GM12878 (cell line): ENCODE measurements around the gene ZBTB21. TPM values are rescaled to one million over a fixed set of nuclear protein-coding genes. Genes with fewer than 3 reads are reported as not detected.

Experiments
- ATAC-seq: fragments of 200-7000 bp; cut with Tn5 transposase; 3 replicates; pipeline ENCODE4 v1.9.1; 2020; ENCODE audit warnings: mild to moderate bottlenecking, moderate library complexity
- BruUV-seq: library from RNA; stranded (reverse); fragments of 400-500 nt; replicated peaks from 2 replicates; lab custom pipeline; 2021; lab: Mats Ljungman, UMichigan
- CTCF ChIA-PET: fragments of 300-600 bp; sonication (Branson Sonifier 250); formaldehyde crosslinking; extraction: SDS; loops from one replicate; lab custom pipeline; 2021; ENCODE audit warnings: inconsistent platforms; lab: Yijun Ruan, JAX
- POLR2A ChIA-PET: fragments of 350-600 bp; formaldehyde crosslinking; extraction: SDS; loops from one replicate; lab custom pipeline; 2021; ENCODE audit warnings: inconsistent platforms; lab: Charles Lee
- RAD21 ChIA-PET: fragments of 300-600 bp; sonication (Branson Sonifier 250); formaldehyde crosslinking; loops from one replicate; lab custom pipeline; 2023; ENCODE audit warnings: antibody characterized with exemption; ENCODE audit not compliant: unreplicated experiment; lab: Charles Lee
- SMC1A ChIA-PET: fragments of 300-600 bp; sonication (Branson Sonifier 250); formaldehyde crosslinking; loops from one replicate; lab custom pipeline; 2023; ENCODE audit not compliant: unreplicated experiment, uncharacterized antibody; lab: Charles Lee
- DNase-seq: peaks from one replicate; pipeline ENCODE4 v3.0.0-alpha.2; 2011; ENCODE audit warnings: low read depth, low spot score
- FAIRE-seq: peaks from 3 replicates; lab custom pipeline; 2011; peaks lifted over from hg19 to GRCh38; lab: Jason Lieb, UNC
- H2AFZ ChIP-seq: 2 replicates; pipeline ENCODE4 v1.6.0; 2011; ENCODE audit warnings: low read depth, low read length, control low read depth; ENCODE audit not compliant: control insufficient read depth
- H3K27ac ChIP-seq: 2 replicates; pipeline ENCODE4 v1.5.1; 2011; ENCODE audit warnings: control low read depth; ENCODE audit not compliant: control insufficient read depth, insufficient read depth
- H3K27me3 ChIP-seq, 2 experiments: replicated peaks in 1 of 2; 2 replicates each; pipeline versions ENCODE4 v1.6.0 to v1.6.1; 2011; ENCODE audit warnings: low read length in 1 of 2; ENCODE audit not compliant: control insufficient read depth in 2 of 2, insufficient read depth in 2 of 2
- H3K36me3 ChIP-seq, 2 experiments: 2 replicates each; pipeline ENCODE4 v1.5.1; 2011; ENCODE audit warnings: low read length in 1 of 2; ENCODE audit not compliant: control insufficient read depth in 2 of 2, insufficient read depth in 2 of 2
- H3K4me1 ChIP-seq: 2 replicates; pipeline ENCODE4 v1.6.1; 2011; ENCODE audit warnings: mild to moderate bottlenecking, low read length, moderate library complexity, mixed read lengths; ENCODE audit not compliant: control insufficient read depth, insufficient read depth
- H3K4me2 ChIP-seq: 2 replicates; pipeline ENCODE4 v1.6.0; 2011; ENCODE audit warnings: control low read depth; ENCODE audit not compliant: control insufficient read depth, insufficient read depth
- H3K4me3 ChIP-seq: fragments of 200-600 bp; sonication (generic); 2 replicates; pipeline ENCODE4 v1.5.1; 2016
- H3K79me2 ChIP-seq: 2 replicates; pipeline ENCODE4 v1.6.0; 2011; ENCODE audit warnings: low read length; ENCODE audit not compliant: control insufficient read depth, insufficient read depth
- H3K9ac ChIP-seq: 2 replicates; pipeline ENCODE4 v1.8.0; 2011; ENCODE audit warnings: low read length, control low read depth, mixed read lengths; ENCODE audit not compliant: control insufficient read depth, insufficient read depth
- H3K9me3 ChIP-seq: replicated peaks from 3 replicates; pipeline ENCODE4 v1.5.1; 2011; ENCODE audit warnings: mild to moderate bottlenecking, low read length; ENCODE audit not compliant: control insufficient read depth, insufficient read depth
- H4K20me1 ChIP-seq: 2 replicates; pipeline ENCODE4 v1.6.0; 2011; ENCODE audit not compliant: control insufficient read depth, insufficient read depth
- ASH2L ChIP-seq: fragments of 300-600, 200-600 bp; sonication (generic); IDR thresholded peaks from 2 replicates; pipeline ENCODE4 v1.6.1; 2017; ENCODE audit warnings: low read depth, mild to moderate bottlenecking, borderline replicate concordance
- BMI1 ChIP-seq: fragments of 450-650 bp; IDR thresholded peaks from 2 replicates; pipeline ENCODE4 v1.6.1; 2016; ENCODE audit warnings: mild to moderate bottlenecking, moderate library complexity, borderline replicate concordance
- CBX5 ChIP-seq: sonication (generic); IDR thresholded peaks from 2 replicates; pipeline ENCODE4 v1.6.1; 2016; ENCODE audit warnings: low read depth, moderate library complexity, mild to moderate bottlenecking, inconsistent platforms
- DPF2 ChIP-seq: fragments of 450-650 bp; IDR thresholded peaks from 2 replicates; pipeline ENCODE4 v1.6.1; 2017; ENCODE audit warnings: mild to moderate bottlenecking
- ESRRA ChIP-seq: IDR thresholded peaks from 2 replicates; pipeline ENCODE4 v1.6.1; 2012; ENCODE audit warnings: mild to moderate bottlenecking, low read length, improper control_type of control experiment
- ETV6 ChIP-seq, 2 experiments: fragments of 450-650 bp in 1 of 2; IDR thresholded peaks in 1 of 2; conservative IDR thresholded peaks in 1 of 2; 2 replicates each; pipeline ENCODE4 v1.6.1; 2014; ENCODE audit warnings: antibody characterized with exemption in 1 of 2, borderline replicate concordance in 1 of 2, low read depth in 1 of 2, mild to moderate bottlenecking in 1 of 2, moderate library complexity in 1 of 2
- IKZF2 ChIP-seq, 2 experiments: fragments of 450-650 bp; IDR thresholded peaks; 2 replicates each; pipeline ENCODE4 v1.6.1; 2017; ENCODE audit warnings: mild to moderate bottlenecking in 2 of 2, moderate library complexity in 2 of 2
- NBN ChIP-seq: fragments of 450-650 bp; IDR thresholded peaks from 2 replicates; pipeline ENCODE4 v1.6.1; 2016
- NFYB ChIP-seq: IDR thresholded peaks from 2 replicates; pipeline ENCODE4 v1.6.1; 2011; ENCODE audit warnings: low read depth, mild to moderate bottlenecking, low read length, improper control_type of control experiment, moderate library complexity; ENCODE audit not compliant: insufficient read depth
- NR2F1 ChIP-seq: fragments of 450-650 bp; conservative IDR thresholded peaks from 2 replicates; pipeline ENCODE4 v1.6.1; 2017; ENCODE audit warnings: mild to moderate bottlenecking
- POLR2AphosphoS5 ChIP-seq: IDR thresholded peaks from 2 replicates; pipeline ENCODE4 v1.6.1; 2011; ENCODE audit warnings: mild to moderate bottlenecking, low read length, inconsistent platforms
- RBBP5 ChIP-seq: fragments of 200-600 bp; sonication (generic); conservative IDR thresholded peaks from 2 replicates; pipeline ENCODE4 v1.6.1; 2016
- TCF12 ChIP-seq: IDR thresholded peaks from 2 replicates; pipeline ENCODE4 v1.6.1; 2011; ENCODE audit warnings: low read depth, mild to moderate bottlenecking, low read length
- ZNF217 ChIP-seq: fragments of 450-650 bp; IDR thresholded peaks from 2 replicates; pipeline ENCODE4 v1.6.1; 2017; ENCODE audit warnings: antibody characterized with exemption, mild to moderate bottlenecking
- ZSCAN29 ChIP-seq: fragments of 450-650 bp; IDR thresholded peaks from 2 replicates; pipeline ENCODE4 v1.6.1; 2017; ENCODE audit warnings: mild to moderate bottlenecking, moderate library complexity
- WGBS: methylation state at CpG from one replicate; pipeline ENCODE4 v1.1.6; 2016; ENCODE audit warnings: low lambda C conversion rate; ENCODE audit not compliant: insufficient replicate concordance, insufficient coverage; ENCODE audit errors: missing lambda C conversion rate; 5-methylcytosine and 5-hydroxymethylcytosine counted together
- in situ Hi-C: fragments of 300-500 bp; cut with MboI; formaldehyde crosslinking; loops from 9 replicates; pipeline ENCODE4 v1.14.3; 2018; ENCODE audit warnings: mixed read lengths
- intact Hi-C: fragments of 100-400 bp; cut with micrococcal nuclease; formaldehyde crosslinking; loops from one replicate; pipeline ENCODE4 v1.14.2; 2022; ENCODE audit not compliant: unreplicated experiment
- polyA plus RNA-seq, 11 experiments: library from polyadenylated mRNA; depleted of rRNA in 4 of 11; unstranded in 6 of 11; stranded (reverse) in 5 of 11; fragments of >200 nt; fragmentation: Nextera tagmentation in 4 of 11; fragmentation: Illumina TruSeq in 1 of 11; extraction: Ambion mirVana in 4 of 11; extraction: Trizol in 1 of 11; gene quantifications; 1 replicate in 1 of 11; 2 replicates in 10 of 11; pipeline versions ENCODE4 v1.2.1 to v1.2.3, GENCODE V29; 2011 to 2016; ENCODE audit warnings: inconsistent platforms in 2 of 11, missing spikeins in 2 of 11, low read depth in 1 of 11
- total RNA-seq, 4 experiments: library from RNA; depleted of rRNA in 3 of 4; stranded (reverse); fragments of >200 nt in 3 of 4; fragmentation: Illumina TruSeq in 1 of 4; extraction: Trizol in 1 of 4; gene quantifications; 2 replicates each; pipeline versions ENCODE4 v1.2.1 to v1.2.3, GENCODE V29; 2013 to 2021
- TF ChIP-seq, protein P1 (sequence below): fragments of 450-650 bp; IDR thresholded peaks from 2 replicates; pipeline ENCODE4 v1.6.1; 2017; ENCODE audit warnings: low read depth, mild to moderate bottlenecking, moderate library complexity
- TF ChIP-seq, protein P2 (sequence below): fragments of 450-650 bp; IDR thresholded peaks from 2 replicates; pipeline ENCODE4 v1.6.1; 2016; ENCODE audit warnings: mild to moderate bottlenecking

The ZBTB21 gene
- total and polyA plus RNA-seq, 10 of the 15 experiments (the other 5 are each of a cell fraction or from before 2014, with no cell fraction given): 1.8 to 21.6 (median 10.6) TPM

DNA sequence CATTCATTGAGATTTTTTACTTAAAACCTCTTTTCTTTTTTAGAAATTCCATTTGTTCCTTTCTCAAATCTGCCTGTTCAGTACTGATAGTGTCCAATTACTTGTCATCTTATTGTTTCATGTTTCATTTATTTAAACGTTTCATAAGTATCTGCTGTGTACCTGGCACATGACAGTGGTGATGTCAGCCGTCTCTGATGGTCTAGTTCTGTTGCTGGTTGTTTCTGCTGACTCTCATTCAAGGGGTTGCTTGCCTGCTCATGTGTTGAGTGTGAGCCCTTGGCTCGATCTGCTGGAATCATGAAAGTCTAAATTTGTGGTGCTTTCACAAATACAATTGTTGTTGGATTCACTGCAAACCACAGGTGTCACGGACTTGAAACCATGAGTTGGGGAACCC, 30.8 kb downstream of the ZBTB21 start:
- FAIRE-seq: peak; percentile 7

DNA sequence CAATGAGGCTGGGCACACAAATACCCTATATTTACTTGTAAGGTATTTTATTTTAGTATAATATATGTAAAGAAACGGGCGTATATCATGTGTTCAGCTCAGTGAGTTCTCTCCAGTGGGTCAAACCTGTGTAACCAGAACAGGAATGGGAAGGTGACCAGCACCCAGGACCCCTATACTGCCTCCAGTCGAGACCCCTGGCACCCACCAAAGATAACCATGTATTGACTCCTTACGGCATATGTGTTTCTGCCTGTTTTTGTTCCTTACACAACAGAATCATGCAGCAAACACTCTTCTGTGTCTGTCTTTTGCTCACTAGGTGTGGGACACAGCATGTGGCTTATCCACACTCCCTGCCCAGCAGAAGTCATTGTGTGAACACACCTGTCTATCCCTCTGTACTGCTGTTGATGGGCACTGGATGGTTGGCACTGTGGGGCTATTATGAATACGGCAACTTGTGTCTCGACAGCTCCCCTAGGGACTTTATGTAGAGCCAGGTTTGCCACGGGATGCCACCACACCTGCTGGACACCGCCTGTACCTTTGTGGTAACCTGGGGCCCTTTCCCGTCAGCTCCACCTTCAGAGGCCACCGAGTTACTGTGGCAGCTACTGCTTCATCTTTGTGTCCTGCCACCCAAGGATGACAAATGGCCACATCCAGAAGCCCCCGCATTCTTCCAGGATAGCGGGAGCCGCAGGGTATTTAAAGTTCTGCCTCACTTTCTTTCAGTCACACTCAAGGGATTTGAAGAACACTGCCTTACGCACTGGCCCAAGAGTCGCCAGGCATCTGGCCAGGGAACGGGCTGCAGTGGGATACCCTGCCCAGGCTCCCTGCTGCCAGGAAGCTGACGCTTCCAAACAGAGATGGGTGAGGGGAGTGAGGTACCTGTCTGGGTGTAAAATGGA, 32.9 kb downstream of the ZBTB21 start:
- no peak for FAIRE-seq
- Histone ChIP-seq H3K4me1 (peaks cover 7% of the 10 kb centered on the region), H3K36me3 (no peaks in the 10 kb centered on the region), H3K4me2 (no peak overlapping the region), H3K79me2 (no peaks in the 10 kb centered on the region), H3K9me3 (peaks cover 7% of the 10 kb centered on the region; the same call in 2 of the 3 replicates), H3K4me3 (no peak overlapping the region), H2AFZ (no peak overlapping the region), H3K27ac (no peak overlapping the region), H3K9ac (no peak overlapping the region), H3K27me3 (no peaks in the 10 kb centered on the region), H4K20me1 (no peaks in the 10 kb centered on the region)
- ATAC-seq: no peak
- intact Hi-C loops: no loop called here
- no peak for DNase-seq
- ChIA-PET CTCF (no interaction called here), POLR2A (no interaction called here), RAD21 (no interaction called here), SMC1A (interaction anchor here (0.6 to 1.3 kb wide), 2 partner anchors 22 to 559 kb away, joined by 3 read pairs; no protein-coding TSS in a partner anchor)
- in situ Hi-C loops: no loop called here
- no TSS peak for BruUV-seq
- 70% methylated on average over 17 of the region's 17 CpGs for WGBS
- TF ChIP-seq NR2F1: no peak
- no peak for TF ChIP-seq ESRRA
- TF ChIP-seq IKZF2 (IDR thresholded peaks at IDR 0.05): no peak
- no peak for TF ChIP-seq DPF2
- no peak for TF ChIP-seq RBBP5
- TF ChIP-seq, protein P1, sequence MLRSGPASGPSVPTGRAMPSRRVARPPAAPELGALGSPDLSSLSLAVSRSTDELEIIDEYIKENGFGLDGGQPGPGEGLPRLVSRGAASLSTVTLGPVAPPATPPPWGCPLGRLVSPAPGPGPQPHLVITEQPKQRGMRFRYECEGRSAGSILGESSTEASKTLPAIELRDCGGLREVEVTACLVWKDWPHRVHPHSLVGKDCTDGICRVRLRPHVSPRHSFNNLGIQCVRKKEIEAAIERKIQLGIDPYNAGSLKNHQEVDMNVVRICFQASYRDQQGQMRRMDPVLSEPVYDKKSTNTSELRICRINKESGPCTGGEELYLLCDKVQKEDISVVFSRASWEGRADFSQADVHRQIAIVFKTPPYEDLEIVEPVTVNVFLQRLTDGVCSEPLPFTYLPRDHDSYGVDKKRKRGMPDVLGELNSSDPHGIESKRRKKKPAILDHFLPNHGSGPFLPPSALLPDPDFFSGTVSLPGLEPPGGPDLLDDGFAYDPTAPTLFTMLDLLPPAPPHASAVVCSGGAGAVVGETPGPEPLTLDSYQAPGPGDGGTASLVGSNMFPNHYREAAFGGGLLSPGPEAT: no peak
- TF ChIP-seq POLR2AphosphoS5: no peak
- TF ChIP-seq ZNF217: no peak
- TF ChIP-seq ZSCAN29: no peak
- no peak for TF ChIP-seq ETV6 (conservative IDR thresholded peaks at IDR 0.05 in 1 of 2, IDR thresholded peaks at IDR 0.05 in 1 of 2; ENCODE audit: borderline replicate concordance in 1 of 2, low read depth in 1 of 2)
- no peak for TF ChIP-seq ASH2L
- TF ChIP-seq NBN: no peak
- no peak for TF ChIP-seq BMI1
- TF ChIP-seq, protein P2, sequence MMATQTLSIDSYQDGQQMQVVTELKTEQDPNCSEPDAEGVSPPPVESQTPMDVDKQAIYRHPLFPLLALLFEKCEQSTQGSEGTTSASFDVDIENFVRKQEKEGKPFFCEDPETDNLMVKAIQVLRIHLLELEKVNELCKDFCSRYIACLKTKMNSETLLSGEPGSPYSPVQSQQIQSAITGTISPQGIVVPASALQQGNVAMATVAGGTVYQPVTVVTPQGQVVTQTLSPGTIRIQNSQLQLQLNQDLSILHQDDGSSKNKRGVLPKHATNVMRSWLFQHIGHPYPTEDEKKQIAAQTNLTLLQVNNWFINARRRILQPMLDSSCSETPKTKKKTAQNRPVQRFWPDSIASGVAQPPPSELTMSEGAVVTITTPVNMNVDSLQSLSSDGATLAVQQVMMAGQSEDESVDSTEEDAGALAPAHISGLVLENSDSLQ: no peak

More for the DNA sequence above, 30.8 kb downstream of the ZBTB21 start:
- ATAC-seq: no peak
- Histone ChIP-seq H2AFZ (no peak overlapping the region), H3K4me3 (no peak overlapping the region), H3K27me3 (no peaks in the 10 kb centered on the region), H3K27ac (no peak overlapping the region), H3K9ac (no peak overlapping the region), H3K36me3 (no peaks in the 10 kb centered on the region), H3K79me2 (no peaks in the 10 kb centered on the region), H3K9me3 (peaks cover 7% of the 10 kb centered on the region; the same call in 2 of the 3 replicates), H4K20me1 (no peaks in the 10 kb centered on the region), H3K4me2 (no peak overlapping the region), H3K4me1 (peaks cover 1% of the 10 kb centered on the region)
- BruUV-seq: no TSS peak
- in situ Hi-C loops (no loop called here), intact Hi-C loops (no loop called here)
- POLR2A ChIA-PET: no interaction called here
- CTCF ChIA-PET: no interaction called here
- no peak for DNase-seq
- TF ChIP-seq TCF12 (no peak), CBX5 (no peak), NFYB (no peak)
- 34% methylated on average over 4 of the region's 4 CpGs for WGBS
- RAD21 ChIA-PET: no interaction called here
- SMC1A ChIA-PET: no interaction called here
